NT2/D1 (cell line): Measurements from ENCODE around the gene GPHN.

ENCODE experiments used
- SUZ12 ChIP-seq: IDR thresholded peaks from 2 replicates; pipeline ENCODE4 v1.6.1; 2011; ENCODE audit not compliant: insufficient read length, insufficient read depth; ENCODE audit errors: extremely low read depth
- YY1 ChIP-seq: IDR thresholded peaks from 2 replicates; pipeline ENCODE4 v1.6.1; 2011; ENCODE audit not compliant: insufficient read length, insufficient read depth
- ZNF274 ChIP-seq: IDR thresholded peaks from 2 replicates; pipeline ENCODE4 v1.6.1; 2011; ENCODE audit warnings: mild to moderate bottlenecking, low read depth, low read length

DNA sequence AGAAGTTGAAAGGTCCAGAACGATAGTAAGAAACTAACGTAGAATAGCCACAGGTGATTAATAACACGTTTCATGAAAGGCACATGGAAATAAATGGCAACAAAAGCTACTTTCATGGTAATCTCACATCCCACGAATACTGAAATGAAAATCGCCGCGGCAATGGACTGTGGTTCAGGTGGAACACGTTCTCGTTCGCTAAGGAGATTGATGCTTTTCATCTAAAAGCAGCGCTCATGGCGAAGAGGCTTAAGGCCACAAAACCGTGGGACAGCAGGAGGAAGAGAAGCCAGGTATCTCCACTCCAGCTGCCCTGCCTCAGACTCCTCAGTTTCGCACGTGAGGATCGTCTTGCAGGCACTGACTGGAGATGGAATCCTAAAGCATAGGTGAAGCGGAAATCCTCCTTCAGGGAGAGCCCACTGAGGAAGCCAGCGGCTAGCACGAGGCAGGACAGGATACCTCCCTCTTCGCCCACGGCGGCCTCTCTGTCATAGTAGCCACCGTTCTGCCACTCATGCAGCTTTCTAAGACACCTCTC, 696 bp upstream of the GPHN start:
- TF ChIP-seq SUZ12 (no peak), ZNF274 (no peak), YY1 (no peak)
